ENCODE measurements around the gene GABRA4.

GABRA4 gene

DNA sequence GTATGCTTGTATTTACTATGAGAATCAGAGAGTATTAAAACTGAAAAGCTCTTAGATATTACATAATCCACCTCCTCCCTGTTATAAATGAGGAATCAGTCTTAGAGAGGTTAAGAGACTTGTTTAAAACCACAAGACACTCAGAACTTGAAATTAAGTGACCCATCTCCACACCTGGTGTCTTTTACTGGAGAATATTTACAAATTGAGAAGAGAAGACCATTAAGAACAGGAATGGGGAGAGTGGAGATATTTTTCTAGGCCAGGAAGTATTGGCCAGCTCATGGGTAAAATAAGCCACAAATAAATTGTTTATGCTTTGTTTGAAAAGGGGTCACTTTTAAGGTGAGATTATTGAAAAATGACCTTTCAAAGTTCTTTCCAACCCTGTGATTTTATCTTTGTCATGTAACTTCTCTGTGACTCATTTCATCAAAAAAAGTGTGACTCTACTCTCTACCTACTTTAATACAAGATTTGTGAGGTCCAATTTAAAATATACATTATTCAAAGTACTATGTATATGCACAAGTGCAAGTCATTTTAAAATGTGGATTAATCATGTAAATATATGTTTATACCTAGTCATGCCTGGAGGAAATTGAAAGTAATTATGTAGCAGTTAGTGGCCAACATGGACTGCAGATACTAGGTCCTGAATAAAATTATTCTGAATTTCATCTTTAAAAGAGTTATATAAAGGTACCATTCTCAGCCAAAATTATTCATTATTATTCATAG lies 68.4 kb downstream of the GABRA4 start:
- no peak for TF ChIP-seq POLR2A (IDR thresholded peaks at IDR 0.05; ENCODE audit: low read depth, low read length)
- TF ChIP-seq TAF1 (IDR thresholded peaks at IDR 0.05; ENCODE audit: borderline replicate concordance, low read depth, low read length), result no peak
- TF ChIP-seq POLR2AphosphoS5 (IDR thresholded peaks at IDR 0.05; ENCODE audit: low read depth, low read length), result no peak
- DNase-seq (ENCODE audit: insufficient read length) (no peak), FAIRE-seq (no peak)

DNA sequence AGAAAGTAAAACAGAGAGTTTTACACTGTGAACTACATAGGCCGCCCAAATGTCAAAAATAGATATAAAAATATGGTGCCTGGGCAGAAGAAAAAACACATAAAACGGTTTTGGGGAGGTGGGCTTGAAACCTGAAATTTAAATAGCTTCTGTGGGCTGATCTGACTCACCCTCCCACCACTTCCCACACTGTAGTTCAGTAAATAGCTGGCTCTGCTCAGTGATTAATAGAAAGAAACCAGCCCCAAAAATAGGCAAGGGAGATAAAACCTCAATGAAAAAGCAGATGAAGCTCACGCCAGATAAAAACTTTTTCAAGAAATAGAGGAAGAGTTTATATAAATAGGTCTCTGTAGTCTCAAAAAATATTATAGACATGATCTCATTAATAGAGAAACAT lies 71.2 kb downstream of the GABRA4 start:
- FAIRE-seq (no peak), DNase-seq (ENCODE audit: insufficient read length) (no peak)
- TF ChIP-seq TAF1 (IDR thresholded peaks at IDR 0.05; ENCODE audit: borderline replicate concordance, low read depth, low read length), result no peak
- no peak for TF ChIP-seq POLR2AphosphoS5 (IDR thresholded peaks at IDR 0.05; ENCODE audit: low read depth, low read length)
- TF ChIP-seq POLR2A (IDR thresholded peaks at IDR 0.05; ENCODE audit: low read depth, low read length), result no peak

DNA sequence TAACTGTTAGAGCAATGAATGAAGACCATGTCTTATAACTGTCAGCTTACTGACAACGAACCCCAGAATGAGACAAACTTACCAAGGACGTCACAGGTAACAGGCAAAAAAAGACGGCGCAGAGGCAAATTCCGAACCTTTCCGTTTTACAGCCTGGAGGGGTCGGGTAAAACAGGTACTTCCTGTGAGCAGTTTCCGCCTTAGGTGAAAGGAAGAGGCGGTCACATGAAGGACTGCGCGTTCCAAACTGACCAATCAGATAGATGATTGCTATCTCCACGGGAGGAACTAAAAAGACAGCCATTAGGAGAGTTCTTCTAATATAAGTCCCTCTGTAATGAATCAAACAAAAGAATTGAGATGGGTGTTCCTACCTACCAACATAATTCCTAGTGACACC lies 84.3 kb downstream of the GABRA4 start, which contains the start of gene COX7B2:
COX7B2 (minus strand) TSS at position 168 of the 400 bp plus-strand sequence. CDS start 174,053 bp downstream, outside the sequence.
- FAIRE-seq, result no peak
- TF ChIP-seq POLR2AphosphoS5 (IDR thresholded peaks at IDR 0.05; ENCODE audit: low read depth, low read length) (no peak), POLR2A (IDR thresholded peaks at IDR 0.05; ENCODE audit: low read depth, low read length) (no peak), TAF1 (IDR thresholded peaks at IDR 0.05; ENCODE audit: borderline replicate concordance, low read depth, low read length) (no peak)

GRCh38 chr4:46908148-46908547 lies 85.2 kb downstream of the GABRA4 start:
- FAIRE-seq (no peak), DNase-seq (ENCODE audit: insufficient read length) (no peak)
- TF ChIP-seq TAF1 (IDR thresholded peaks at IDR 0.05; ENCODE audit: borderline replicate concordance, low read depth, low read length) (no peak), POLR2AphosphoS5 (IDR thresholded peaks at IDR 0.05; ENCODE audit: low read depth, low read length) (no peak), POLR2A (IDR thresholded peaks at IDR 0.05; ENCODE audit: low read depth, low read length) (no peak)

More for the DNA sequence above, 84.3 kb downstream of the GABRA4 start, which contains the start of gene COX7B2:
- no peak for DNase-seq (ENCODE audit: insufficient read length)

- FAIRE-seq (no peak), DNase-seq (ENCODE audit: insufficient read length) (no peak)
- no peak for TF ChIP-seq POLR2A (IDR thresholded peaks at IDR 0.05; ENCODE audit: low read depth, low read length)
- TF ChIP-seq POLR2AphosphoS5 (IDR thresholded peaks at IDR 0.05; ENCODE audit: low read depth, low read length), result no peak
- no peak for TF ChIP-seq TAF1 (IDR thresholded peaks at IDR 0.05; ENCODE audit: borderline replicate concordance, low read depth, low read length)
Observed at GRCh38 chr4:46900082-46900481, 93.3 kb downstream of the GABRA4 start.

- FAIRE-seq (no peak), DNase-seq (ENCODE audit: insufficient read length) (no peak)
- no peak for TF ChIP-seq POLR2AphosphoS5 (IDR thresholded peaks at IDR 0.05; ENCODE audit: low read depth, low read length)
- TF ChIP-seq POLR2A (IDR thresholded peaks at IDR 0.05; ENCODE audit: low read depth, low read length), result no peak
- no peak for TF ChIP-seq TAF1 (IDR thresholded peaks at IDR 0.05; ENCODE audit: borderline replicate concordance, low read depth, low read length)
Observed at GRCh38 chr4:46894826-46895225, 98.6 kb downstream of the GABRA4 start.

- TF ChIP-seq POLR2A (IDR thresholded peaks at IDR 0.05; ENCODE audit: low read depth, low read length), result no peak
- no peak for TF ChIP-seq POLR2AphosphoS5 (IDR thresholded peaks at IDR 0.05; ENCODE audit: low read depth, low read length)
- no peak for TF ChIP-seq TAF1 (IDR thresholded peaks at IDR 0.05; ENCODE audit: borderline replicate concordance, low read depth, low read length)
- no peak for DNase-seq (ENCODE audit: insufficient read length)
- no peak for FAIRE-seq
Observed at GRCh38 chr4:46890056-46890455, 103.3 kb downstream of the GABRA4 start.

- no peak for FAIRE-seq
- TF ChIP-seq TAF1 (IDR thresholded peaks at IDR 0.05; ENCODE audit: borderline replicate concordance, low read depth, low read length), result no peak
- TF ChIP-seq POLR2A (IDR thresholded peaks at IDR 0.05; ENCODE audit: low read depth, low read length), result no peak
- TF ChIP-seq POLR2AphosphoS5 (IDR thresholded peaks at IDR 0.05; ENCODE audit: low read depth, low read length), result no peak
Observed at GRCh38 chr4:46889410-46889809, 104.0 kb downstream of the GABRA4 start.

DNA sequence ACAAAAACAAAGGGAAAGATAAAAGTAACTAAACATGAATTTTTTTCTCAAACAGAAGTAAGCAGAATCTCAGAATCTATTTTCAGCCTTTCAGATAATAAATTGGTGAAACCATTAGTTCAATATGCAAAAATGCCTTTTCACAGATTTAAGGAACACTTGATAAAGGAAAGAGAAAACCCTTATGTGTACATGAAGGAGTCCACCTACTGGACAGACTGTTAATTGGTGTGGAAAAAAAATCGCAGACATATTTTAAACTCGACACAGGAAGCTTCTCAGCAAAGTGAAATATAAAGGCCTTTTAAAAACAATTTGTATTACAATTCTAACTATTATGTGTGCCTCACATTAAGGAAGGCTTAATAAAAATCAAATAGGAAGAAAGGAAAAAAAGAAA lies 106.7 kb downstream of the GABRA4 start:
- DNase-seq (ENCODE audit: insufficient read length), result no peak
- no peak for FAIRE-seq
- TF ChIP-seq POLR2A (IDR thresholded peaks at IDR 0.05; ENCODE audit: low read depth, low read length), result no peak
- no peak for TF ChIP-seq TAF1 (IDR thresholded peaks at IDR 0.05; ENCODE audit: borderline replicate concordance, low read depth, low read length)

More at GRCh38 chr4:46889410-46889809, 104.0 kb downstream of the GABRA4 start:
- DNase-seq (ENCODE audit: insufficient read length), result no peak

- no peak for DNase-seq (ENCODE audit: insufficient read length)
- no peak for FAIRE-seq
- TF ChIP-seq TAF1 (IDR thresholded peaks at IDR 0.05; ENCODE audit: borderline replicate concordance, low read depth, low read length) (no peak), POLR2AphosphoS5 (IDR thresholded peaks at IDR 0.05; ENCODE audit: low read depth, low read length) (no peak), POLR2A (IDR thresholded peaks at IDR 0.05; ENCODE audit: low read depth, low read length) (no peak)
Observed at GRCh38 chr4:46878641-46879040, 114.7 kb downstream of the GABRA4 start.

GRCh38 chr4:46874811-46875210 lies 118.6 kb downstream of the GABRA4 start:
- TF ChIP-seq POLR2A (IDR thresholded peaks at IDR 0.05; ENCODE audit: low read depth, low read length), result no peak
- FAIRE-seq, result no peak
- no peak for DNase-seq (ENCODE audit: insufficient read length)

- DNase-seq (ENCODE audit: insufficient read length) (no peak), FAIRE-seq (no peak)
- TF ChIP-seq POLR2A (IDR thresholded peaks at IDR 0.05; ENCODE audit: low read depth, low read length) (no peak), TAF1 (IDR thresholded peaks at IDR 0.05; ENCODE audit: borderline replicate concordance, low read depth, low read length) (no peak), POLR2AphosphoS5 (IDR thresholded peaks at IDR 0.05; ENCODE audit: low read depth, low read length) (no peak)
Observed at GRCh38 chr4:46870411-46870810, 123.0 kb downstream of the GABRA4 start.
